Effector memory CD8-positive, alpha-beta T cell (primary cell): ENCODE results near the gene PANX3.
A peak's percentile ranks its signal among the peaks of the same experiment; 100 is the strongest.

Experiments
- ATAC-seq: fragments of 150-1000 bp; cut with Tn5 transposase; replicated peaks from 2 replicates; pipeline ENCODE4 v1.10.0; 2021; ENCODE audit warnings: mild to moderate bottlenecking, moderate library complexity
- DNase-seq, 3 experiments: peaks; one replicate each; pipeline ENCODE4 v3.0.0; 2021
- H3K27ac Mint-ChIP-seq, 2 donors: one replicate each; pipeline ENCODE4 v1.8.0; 2022; ENCODE audit warnings: mild to moderate bottlenecking in 2 of 2, mixed read lengths in 2 of 2, moderate library complexity in 2 of 2
- H3K27me3 Mint-ChIP-seq, 2 donors: one replicate each; pipeline ENCODE4 v1.8.0; 2022; ENCODE audit warnings: mixed read lengths in 2 of 2
- H3K36me3 Mint-ChIP-seq: one replicate; pipeline ENCODE4 v1.8.0; 2022; ENCODE audit warnings: mild to moderate bottlenecking, moderate library complexity, mixed read lengths; ENCODE audit not compliant: insufficient read depth
- H3K4me1 Mint-ChIP-seq, 2 donors: one replicate each; pipeline ENCODE4 v1.8.0; 2022; ENCODE audit warnings: low read depth in 2 of 2, mixed read lengths in 2 of 2
- H3K4me3 Mint-ChIP-seq, 2 donors: one replicate each; pipeline ENCODE4 v1.8.0; 2022; ENCODE audit warnings: mild to moderate bottlenecking in 2 of 2, mixed read lengths in 2 of 2, moderate library complexity in 2 of 2
- H3K9me3 Mint-ChIP-seq, 2 donors: one replicate each; pipeline ENCODE4 v1.8.0; 2022; ENCODE audit warnings: mixed read lengths in 2 of 2
- total RNA-seq, 9 experiments: gene quantifications; one replicate each; lab custom pipeline; 2026; lab: John Stamatoyannopoulos, UW

Gene PANX3
- 0 reads per million in 9 experiments for total RNA-seq

- Mint-ChIP-seq H3K4me3 (no peak within 1 kb of the TSS), H3K9me3 (no peaks in the 10 kb centered on the region), H3K27me3 (peaks cover 6 to 28% of the 10 kb centered on the region in 2 donors), H3K27ac (no peak within 1 kb of the TSS), H3K4me1 (peaks cover 0 to 3% of the 10 kb centered on the region in 2 donors), H3K36me3 (peaks cover 3% of the 10 kb centered on the region)
- DNase-seq (no peak), ATAC-seq (no peak)
Observed at GRCh38 chr11:124611064-124611463, at the start of gene PANX3. TSS of gene PANX3 (plus strand) at chr11:124611428. CDS start at chr11:124611557, 129 bp downstream.

GRCh38 chr11:124569697-124570096 lies 41.5 kb upstream of the PANX3 start, which contains the start of gene OR8A1:
TSS of gene OR8A1 (plus strand) at chr11:124569997. CDS start at chr11:124570120, 123 bp downstream.
- Mint-ChIP-seq H3K27me3 (peaks cover 33 to 34% of the 10 kb centered on the region in 2 donors), H3K36me3 (no peaks in the 10 kb centered on the region), H3K4me3 (no peak within 1 kb of the TSS), H3K9me3 (no peaks in the 10 kb centered on the region), H3K4me1 (no peaks in the 10 kb centered on the region), H3K27ac (no peak within 1 kb of the TSS)
- DNase-seq, result no peak
- no peak for ATAC-seq

- no peaks in the 10 kb centered on the region for H3K9me3 Mint-ChIP-seq
- H3K27ac Mint-ChIP-seq, result no peak overlapping the region
- DNase-seq (no peak), ATAC-seq (no peak)
- H3K4me1 Mint-ChIP-seq, result no peaks in the 10 kb centered on the region
- H3K4me3 Mint-ChIP-seq, result no peak overlapping the region
- H3K36me3 Mint-ChIP-seq, result no peaks in the 10 kb centered on the region
- H3K27me3 Mint-ChIP-seq, result peaks cover 33 to 34% of the 10 kb centered on the region in 2 donors
Observed at GRCh38 chr11:124570160-124570559, 41.1 kb upstream of the PANX3 start.

GRCh38 chr11:124577716-124578427 lies 33.4 kb upstream of the PANX3 start:
- no peak overlapping the region for H3K27ac Mint-ChIP-seq

GRCh38 chr11:124578761-124579160 lies 32.5 kb upstream of the PANX3 start:
- no peak overlapping the region for H3K27ac Mint-ChIP-seq
- no peak overlapping the region for H3K4me3 Mint-ChIP-seq
- peaks cover 13 to 43% of the 10 kb centered on the region in 2 donors for H3K27me3 Mint-ChIP-seq
- no peaks in the 10 kb centered on the region for H3K4me1 Mint-ChIP-seq
- ATAC-seq (no peak), DNase-seq (no peak)
- no peaks in the 10 kb centered on the region for H3K36me3 Mint-ChIP-seq
- H3K9me3 Mint-ChIP-seq, result no peaks in the 10 kb centered on the region

More at GRCh38 chr11:124577716-124578427, 33.4 kb upstream of the PANX3 start:
- H3K4me1 Mint-ChIP-seq, result no peaks in the 10 kb centered on the region
- no peak overlapping the region for H3K4me3 Mint-ChIP-seq
- H3K27me3 Mint-ChIP-seq, result peaks cover 13 to 43% of the 10 kb centered on the region in 2 donors
- H3K9me3 Mint-ChIP-seq, result no peaks in the 10 kb centered on the region
- H3K36me3 Mint-ChIP-seq, result no peaks in the 10 kb centered on the region
- ATAC-seq (no peak), DNase-seq (no peak)

- Mint-ChIP-seq H3K9me3 (no peaks in the 10 kb centered on the region), H3K4me1 (no peaks in the 10 kb centered on the region), H3K27ac (no peak overlapping the region), H3K4me3 (no peak overlapping the region), H3K36me3 (no peaks in the 10 kb centered on the region), H3K27me3 (peaks cover 6 to 36% of the 10 kb centered on the region in 2 donors)
- ATAC-seq (no peak), DNase-seq (no peak)
Observed at GRCh38 chr11:124581817-124582216, 29.4 kb upstream of the PANX3 start.

GRCh38 chr11:124582565-124582964 lies 28.7 kb upstream of the PANX3 start:
- no peak for ATAC-seq
- DNase-seq, result no peak
- Mint-ChIP-seq H3K9me3 (no peaks in the 10 kb centered on the region), H3K27me3 (peaks cover 14 to 43% of the 10 kb centered on the region in 2 donors), H3K4me1 (no peaks in the 10 kb centered on the region), H3K36me3 (no peaks in the 10 kb centered on the region), H3K27ac (no peak overlapping the region), H3K4me3 (no peak overlapping the region)

GRCh38 chr11:124583781-124584180 lies 27.4 kb upstream of the PANX3 start:
- ATAC-seq, result no peak
- no peaks in the 10 kb centered on the region for H3K4me1 Mint-ChIP-seq
- H3K4me3 Mint-ChIP-seq, result no peak overlapping the region

GRCh38 chr11:124584681-124585372 lies 26.4 kb upstream of the PANX3 start:
- Mint-ChIP-seq H3K36me3 (no peaks in the 10 kb centered on the region), H3K27me3 (peaks cover 20 to 44% of the 10 kb centered on the region in 2 donors), H3K9me3 (no peaks in the 10 kb centered on the region), H3K4me3 (no peak overlapping the region), H3K4me1 (no peaks in the 10 kb centered on the region), H3K27ac (no peak overlapping the region)
- ATAC-seq (no peak), DNase-seq (no peak)

More at GRCh38 chr11:124583781-124584180, 27.4 kb upstream of the PANX3 start:
- no peak for DNase-seq
- no peaks in the 10 kb centered on the region for H3K36me3 Mint-ChIP-seq
- H3K9me3 Mint-ChIP-seq, result no peaks in the 10 kb centered on the region
- H3K27ac Mint-ChIP-seq, result no peak overlapping the region
- peaks cover 20 to 41% of the 10 kb centered on the region in 2 donors for H3K27me3 Mint-ChIP-seq

GRCh38 chr11:124586238-124586860 lies 24.9 kb upstream of the PANX3 start:
- ATAC-seq (no peak), DNase-seq (peak; percentile 4 to 15 (median 7))
- Mint-ChIP-seq H3K27me3 (peaks cover 20 to 44% of the 10 kb centered on the region in 2 donors), H3K4me1 (no peaks in the 10 kb centered on the region), H3K36me3 (no peaks in the 10 kb centered on the region), H3K27ac (no peak overlapping the region), H3K9me3 (no peaks in the 10 kb centered on the region), H3K4me3 (no peak overlapping the region)

- no peaks in the 10 kb centered on the region for H3K4me1 Mint-ChIP-seq
- peaks cover 27 to 48% of the 10 kb centered on the region in 2 donors for H3K27me3 Mint-ChIP-seq
- no peaks in the 10 kb centered on the region for H3K9me3 Mint-ChIP-seq
- no peak overlapping the region for H3K4me3 Mint-ChIP-seq
- no peak for ATAC-seq
- no peak overlapping the region for H3K27ac Mint-ChIP-seq
- DNase-seq, result no peak
- peaks cover 3% of the 10 kb centered on the region for H3K36me3 Mint-ChIP-seq
Observed at GRCh38 chr11:124591430-124591829, 19.8 kb upstream of the PANX3 start.

GRCh38 chr11:124592627-124593026 lies 18.6 kb upstream of the PANX3 start:
- H3K27me3 Mint-ChIP-seq, result peaks cover 28 to 46% of the 10 kb centered on the region in 2 donors
- peaks cover 3% of the 10 kb centered on the region for H3K36me3 Mint-ChIP-seq
- DNase-seq (no peak), ATAC-seq (no peak)
- no peaks in the 10 kb centered on the region for H3K4me1 Mint-ChIP-seq
- no peaks in the 10 kb centered on the region for H3K9me3 Mint-ChIP-seq
- H3K4me3 Mint-ChIP-seq, result no peak overlapping the region
- H3K27ac Mint-ChIP-seq, result no peak overlapping the region

GRCh38 chr11:124595302-124595701 lies 15.9 kb upstream of the PANX3 start:
- no peaks in the 10 kb centered on the region for H3K9me3 Mint-ChIP-seq
- ATAC-seq, result no peak
- H3K36me3 Mint-ChIP-seq, result peaks cover 3% of the 10 kb centered on the region
- H3K4me1 Mint-ChIP-seq, result no peaks in the 10 kb centered on the region
- no peak overlapping the region for H3K27ac Mint-ChIP-seq
- H3K27me3 Mint-ChIP-seq, result peaks cover 32 to 48% of the 10 kb centered on the region in 2 donors
- DNase-seq, result no peak
- H3K4me3 Mint-ChIP-seq, result no peak overlapping the region
